Measurements from ENCODE around the gene PRKG1.
"Not testable (repeated sequence)": the region's sequence is repeated elsewhere in the genome, so short reads cannot be mapped to it uniquely, and the experiment has no call there.

Gene PRKG1

GRCh38 chr10:51231754-51232153 is 157.5 kb downstream of the PRKG1 start:
- DNase-seq: no peak

DNA sequence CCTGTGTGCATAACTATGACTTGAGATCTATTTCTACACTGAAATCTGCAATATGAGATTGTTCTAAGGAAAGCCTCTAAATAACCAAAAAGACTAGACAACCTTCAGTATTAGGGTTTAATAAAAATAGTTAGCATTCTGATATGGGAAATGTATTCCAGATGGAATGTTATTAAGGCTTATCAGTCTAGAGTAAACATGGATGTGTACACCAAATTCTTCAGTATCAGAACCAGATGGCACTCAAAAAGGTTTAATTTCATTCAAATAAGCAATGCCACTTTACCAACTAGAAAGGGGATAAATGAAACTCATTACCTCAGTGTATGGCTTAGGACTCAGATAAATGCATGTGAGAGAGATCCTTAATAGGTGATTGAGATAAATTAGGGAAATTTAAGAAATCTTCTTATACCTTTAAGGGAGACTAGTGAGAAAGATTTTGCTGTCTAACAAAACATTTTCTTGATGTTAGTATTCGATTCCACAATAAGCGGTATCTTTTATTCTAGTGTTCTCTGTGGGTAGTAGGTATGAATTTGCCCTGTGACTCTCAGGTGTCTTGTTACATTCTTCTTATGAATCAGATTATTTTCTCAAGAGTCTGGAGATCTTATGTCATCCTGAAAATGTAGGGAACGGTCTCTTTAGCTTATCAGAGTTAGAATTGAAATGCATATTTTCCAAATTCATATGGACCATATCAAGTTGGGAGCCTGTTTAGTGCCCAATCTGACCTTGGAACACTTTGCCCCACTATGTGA is 159.2 kb downstream of the PRKG1 start:
- DNase-seq: no peak

GRCh38 chr10:51235865-51236264 is 161.6 kb downstream of the PRKG1 start:
- no peak for DNase-seq

DNA sequence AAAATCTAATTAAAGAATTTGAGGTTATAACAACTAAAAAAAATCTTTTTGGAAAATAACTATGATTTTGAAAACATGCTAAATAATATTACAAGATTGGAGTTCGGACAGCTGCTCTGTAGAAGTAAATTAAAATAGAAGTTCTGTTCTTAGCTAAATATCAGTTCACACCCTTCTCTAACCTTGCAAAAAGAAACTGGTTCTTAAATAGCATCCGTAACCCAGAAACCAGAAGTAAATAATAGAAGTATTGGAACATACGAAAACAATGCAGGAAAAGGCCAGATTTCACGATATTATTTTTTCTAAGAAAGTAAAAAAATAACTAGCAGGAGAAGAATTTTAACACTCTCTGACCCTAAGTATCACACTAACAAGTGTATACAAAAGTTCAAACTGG is 164.7 kb downstream of the PRKG1 start:
- no peak for DNase-seq

GRCh38 chr10:51241461-51241860 is 167.2 kb downstream of the PRKG1 start:
- no peak for DNase-seq

- DNase-seq: no peak
Observed at GRCh38 chr10:51242393-51242792, 168.1 kb downstream of the PRKG1 start.

DNA sequence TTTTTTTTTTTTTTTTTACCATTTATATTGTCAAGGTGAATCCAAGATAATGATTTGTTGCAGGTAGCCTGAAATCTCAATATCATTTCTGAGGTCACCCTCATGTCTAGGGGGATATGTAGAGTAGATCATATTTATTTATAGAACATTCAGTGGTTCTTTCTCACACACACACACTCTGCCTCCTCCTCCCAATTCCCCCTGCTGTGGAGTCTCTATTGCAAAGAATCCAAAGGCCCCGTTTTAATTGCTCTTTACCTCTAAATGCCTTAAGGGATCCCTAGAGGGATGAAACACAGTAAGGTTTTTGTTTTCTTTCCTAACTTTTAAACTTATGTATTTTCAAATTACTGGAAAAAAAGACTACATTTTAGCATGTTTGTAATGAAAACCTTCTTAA is 170.0 kb downstream of the PRKG1 start:
- no peak for DNase-seq

- DNase-seq: no peak
Observed at GRCh38 chr10:51244748-51245490, 170.6 kb downstream of the PRKG1 start.

DNA sequence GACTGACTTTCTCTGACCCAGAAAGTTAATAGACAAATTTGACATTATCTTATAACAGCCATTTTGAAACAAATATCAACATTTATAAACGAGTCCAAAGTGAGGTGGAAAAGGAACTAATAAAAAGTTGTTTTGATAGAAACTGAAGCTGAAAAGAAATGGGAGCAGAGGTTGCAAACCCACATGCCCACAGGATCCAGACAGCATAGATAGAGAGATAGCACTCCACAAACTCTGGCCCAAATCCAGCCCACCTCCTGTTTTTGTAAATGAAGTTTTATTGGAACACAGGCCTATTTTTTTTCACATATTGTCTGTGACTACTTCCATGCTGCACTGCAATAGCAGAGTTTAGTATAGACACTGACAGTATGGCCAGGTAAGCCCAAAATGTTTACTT is 171.9 kb downstream of the PRKG1 start:
- no peak for DNase-seq

DNA sequence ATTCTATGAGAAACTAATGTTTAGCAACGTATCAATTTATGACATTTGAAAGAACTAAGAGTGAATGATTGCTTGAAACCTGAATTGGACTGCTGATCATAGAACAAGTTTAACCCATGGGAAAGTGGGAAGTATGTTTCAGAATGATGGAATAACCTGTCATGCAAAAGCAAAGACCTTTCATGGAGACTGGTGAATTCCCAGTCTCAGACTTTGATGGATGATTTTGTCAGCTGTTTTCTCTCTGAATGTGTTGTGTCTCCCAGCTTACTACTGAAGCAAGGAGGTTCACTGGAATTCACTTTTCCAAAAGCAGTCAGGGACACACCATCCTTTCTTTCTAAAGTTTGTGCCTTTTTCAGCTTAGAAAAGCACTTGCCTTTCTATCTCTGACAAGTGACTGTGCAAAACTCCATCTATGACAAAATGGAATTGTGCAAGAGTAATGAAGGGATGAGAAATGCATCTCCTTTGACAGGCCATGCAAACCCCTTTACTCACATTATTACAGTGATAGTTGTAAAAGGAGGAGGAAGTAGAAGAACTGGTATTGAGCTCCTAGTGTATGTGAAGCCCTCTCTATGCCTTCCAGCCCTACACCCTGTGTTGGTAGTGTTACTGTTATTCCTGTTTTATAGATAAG is 176.1 kb downstream of the PRKG1 start:
- DNase-seq: no peak

DNA sequence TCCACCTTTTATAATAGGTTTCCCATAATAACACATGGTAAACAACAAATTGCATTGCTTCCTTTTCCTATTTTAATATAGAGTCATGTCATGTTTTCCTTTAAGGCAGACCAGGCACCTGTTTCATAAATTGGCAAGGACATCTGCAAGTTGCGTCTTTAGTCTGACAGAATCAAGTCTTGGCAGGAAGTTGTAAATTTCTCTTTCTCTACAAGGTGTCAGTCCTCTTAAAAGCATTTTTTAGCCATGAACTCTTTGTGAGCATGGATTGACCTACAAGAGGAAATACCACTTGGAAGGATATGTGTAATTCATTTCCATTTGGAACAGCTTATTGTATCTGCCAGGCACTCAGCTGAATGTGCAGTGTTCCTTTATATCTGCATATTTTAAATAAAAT is 176.8 kb downstream of the PRKG1 start:
- no peak for DNase-seq

DNA sequence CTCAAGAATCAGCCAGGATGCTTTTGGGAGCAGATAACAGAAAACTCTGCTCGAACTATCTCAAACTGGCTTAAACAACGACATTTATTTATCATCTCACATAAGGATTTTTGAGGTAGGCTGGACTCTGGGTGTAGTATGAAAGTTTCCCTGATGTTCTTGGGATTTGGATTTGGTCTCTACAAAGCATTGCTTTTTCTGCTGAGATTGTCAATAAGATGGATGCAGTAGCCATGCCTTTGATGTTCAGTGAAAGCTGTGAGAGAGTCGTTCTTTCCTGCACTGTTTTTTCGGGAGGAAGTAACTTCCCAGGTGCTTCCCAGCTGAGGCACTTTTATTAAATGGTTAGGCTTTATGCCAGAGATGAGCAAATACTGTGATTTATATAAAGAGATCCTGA is 181.1 kb downstream of the PRKG1 start:
- no peak for DNase-seq

DNA sequence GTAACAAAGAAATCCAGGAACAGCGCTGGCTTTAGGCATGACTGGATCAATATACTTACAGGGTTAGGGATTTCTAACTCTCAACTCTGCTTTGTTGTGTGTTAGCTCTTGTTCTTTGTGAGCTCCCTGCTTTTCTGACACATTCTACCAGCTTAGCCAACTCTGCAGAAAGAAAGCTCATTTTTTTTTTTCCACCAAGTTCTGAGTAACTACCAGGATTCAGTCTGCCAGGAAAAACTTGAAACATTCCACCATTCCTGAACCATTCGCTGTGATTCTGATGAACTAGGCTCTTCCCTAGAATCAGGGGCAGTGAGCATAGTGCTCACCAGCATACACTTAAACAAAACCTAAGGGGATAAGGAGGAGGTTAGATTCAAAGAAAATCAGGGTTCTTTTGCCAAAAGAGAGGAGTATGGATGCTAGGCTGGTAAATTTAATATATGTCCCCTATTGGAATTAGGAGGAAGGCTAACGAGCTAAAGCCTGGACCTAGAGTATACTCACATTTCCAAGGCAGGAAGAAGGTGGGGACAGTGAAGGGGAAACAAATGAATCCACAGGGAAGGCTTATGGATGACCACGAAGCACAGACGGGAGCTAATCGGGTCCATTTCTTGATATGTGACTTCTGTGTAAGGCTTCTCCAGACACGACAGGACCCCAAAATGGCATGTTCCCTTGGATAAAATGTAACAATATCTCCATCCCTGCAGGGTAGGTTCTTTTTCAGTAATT is 183.4 kb downstream of the PRKG1 start:
- no peak for DNase-seq

DNA sequence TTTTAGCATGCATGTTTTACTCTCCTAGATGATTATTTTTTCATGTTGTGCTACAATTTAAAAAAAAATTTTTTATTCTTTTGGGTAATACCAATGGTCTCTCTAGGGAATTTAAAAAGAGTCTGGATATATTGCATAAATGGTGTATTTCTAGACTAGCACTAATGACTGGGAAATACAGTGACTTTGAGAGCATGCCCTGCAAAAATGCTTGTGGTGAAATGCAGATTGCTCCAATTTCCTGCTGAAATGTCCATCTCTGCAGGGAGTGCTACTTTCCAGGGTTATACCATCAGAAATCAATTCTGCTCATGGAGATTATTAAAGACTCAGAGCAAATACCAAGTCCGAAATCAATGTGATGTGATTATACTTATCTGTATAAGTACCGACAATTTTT is 186.1 kb downstream of the PRKG1 start:
- DNase-seq: no peak

GRCh38 chr10:51266496-51266895 is 192.2 kb downstream of the PRKG1 start:
- no peak for DNase-seq

- not testable (repeated sequence) for DNase-seq
Observed at GRCh38 chr10:51267980-51268570, 193.8 kb downstream of the PRKG1 start.

- DNase-seq: no peak
Observed at GRCh38 chr10:51269821-51270220, 195.5 kb downstream of the PRKG1 start.

GRCh38 chr10:51270936-51271530 is 196.7 kb downstream of the PRKG1 start:
- DNase-seq: no peak

DNA sequence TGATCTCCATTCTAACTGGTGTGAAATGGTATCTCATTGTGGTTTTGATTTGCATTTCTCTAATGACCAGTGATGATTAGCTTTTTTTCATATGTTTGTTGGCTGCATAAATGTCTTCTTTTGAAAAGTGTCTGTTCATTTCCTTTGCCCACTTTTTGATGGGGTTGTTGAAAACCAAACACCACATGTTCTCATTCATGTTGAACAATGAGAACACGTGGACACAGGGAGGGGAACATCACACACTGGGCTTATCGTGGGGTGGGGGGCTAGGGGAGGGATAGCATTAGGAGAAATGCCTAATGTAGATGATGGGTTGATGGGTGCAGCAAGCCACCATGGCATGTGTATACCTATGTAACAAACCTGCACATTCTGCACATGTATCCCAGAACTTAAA is 197.8 kb downstream of the PRKG1 start:
- not testable (repeated sequence) for DNase-seq

DNA sequence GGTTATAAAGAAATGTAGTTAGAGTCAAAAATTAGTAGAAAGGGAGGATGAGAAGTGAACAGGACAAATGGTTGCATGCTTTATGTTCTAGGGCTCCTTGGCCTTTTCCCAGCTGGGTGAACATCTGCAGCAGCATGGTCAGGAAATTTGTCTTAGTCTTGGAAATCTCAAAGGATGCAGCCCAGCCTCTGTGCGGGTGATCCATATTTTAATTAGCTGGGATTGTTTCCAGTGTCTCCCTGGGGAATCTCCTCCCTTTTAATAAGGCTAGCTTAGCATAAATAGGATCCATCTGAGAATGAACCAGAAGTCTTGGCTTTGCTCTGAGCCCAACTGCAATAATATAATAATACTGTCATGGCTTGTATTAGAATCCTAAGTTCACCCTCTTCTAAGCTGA is 198.3 kb downstream of the PRKG1 start:
- DNase-seq: no peak

- peak; percentile 81 for DNase-seq
Observed at GRCh38 chr10:51273574-51273973, 199.3 kb downstream of the PRKG1 start.

GRCh38 chr10:51276097-51276496 is 201.8 kb downstream of the PRKG1 start:
- DNase-seq: not testable (repeated sequence)
